Measurements from ENCODE around the gene RASSF5. TPM values are rescaled to one million over a fixed set of nuclear protein-coding genes. Genes with fewer than 3 reads are reported as not detected.

Gene RASSF5, protein sequence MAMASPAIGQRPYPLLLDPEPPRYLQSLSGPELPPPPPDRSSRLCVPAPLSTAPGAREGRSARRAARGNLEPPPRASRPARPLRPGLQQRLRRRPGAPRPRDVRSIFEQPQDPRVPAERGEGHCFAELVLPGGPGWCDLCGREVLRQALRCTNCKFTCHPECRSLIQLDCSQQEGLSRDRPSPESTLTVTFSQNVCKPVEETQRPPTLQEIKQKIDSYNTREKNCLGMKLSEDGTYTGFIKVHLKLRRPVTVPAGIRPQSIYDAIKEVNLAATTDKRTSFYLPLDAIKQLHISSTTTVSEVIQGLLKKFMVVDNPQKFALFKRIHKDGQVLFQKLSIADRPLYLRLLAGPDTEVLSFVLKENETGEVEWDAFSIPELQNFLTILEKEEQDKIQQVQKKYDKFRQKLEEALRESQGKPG
- 144 and 146 TPM in 2 replicates for total RNA-seq
- 77.1 TPM for total RNA-seq (2013)
- polyA plus RNA-seq = 69.7 and 86.3 TPM in 2 replicates
- 74.1 and 106 TPM in 2 replicates for polyA minus RNA-seq

DNA sequence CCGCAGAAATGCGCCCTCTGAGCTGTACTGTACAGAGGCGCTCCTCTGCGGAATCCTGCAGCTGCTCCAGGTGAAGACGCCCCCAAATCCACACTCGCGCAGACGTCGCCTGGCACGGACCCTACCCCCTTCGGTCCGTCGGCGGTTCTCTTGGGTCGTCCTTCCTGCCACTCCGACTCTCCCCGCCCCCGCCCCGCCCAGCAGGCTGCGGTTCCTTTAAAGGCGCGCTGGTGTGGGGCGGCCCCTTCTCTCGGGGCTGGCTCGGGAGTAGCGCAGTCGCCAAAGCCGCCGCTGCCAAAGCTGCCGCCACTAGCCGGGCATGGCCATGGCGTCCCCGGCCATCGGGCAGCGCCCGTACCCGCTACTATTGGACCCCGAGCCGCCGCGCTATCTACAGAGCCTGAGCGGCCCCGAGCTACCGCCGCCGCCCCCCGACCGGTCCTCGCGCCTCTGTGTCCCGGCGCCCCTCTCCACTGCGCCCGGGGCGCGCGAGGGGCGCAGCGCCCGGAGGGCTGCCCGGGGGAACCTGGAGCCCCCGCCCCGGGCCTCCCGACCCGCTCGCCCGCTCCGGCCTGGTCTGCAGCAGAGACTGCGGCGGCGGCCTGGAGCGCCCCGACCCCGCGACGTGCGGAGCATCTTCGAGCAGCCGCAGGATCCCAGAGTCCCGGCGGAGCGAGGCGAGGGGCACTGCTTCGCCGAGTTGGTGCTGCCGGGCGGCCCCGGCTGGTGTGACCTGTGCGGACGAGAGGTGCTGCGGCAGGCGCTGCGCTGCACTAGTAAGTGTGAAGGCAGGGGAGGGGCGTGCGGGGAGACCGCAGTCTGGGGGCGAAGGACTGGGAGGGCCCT lies at the start of gene RASSF5:
Gene RASSF5 (plus strand): TSS at position 248 of the 846 bp plus-strand sequence. CDS start 72 bp downstream, at position 320.
- H3K79me2 ChIP-seq (ENCODE audit: control insufficient read depth, insufficient read depth, low read length) = no peaks in the 10 kb centered on the region
- DNase-seq = peak; percentile 84

More for the DNA sequence above, at the start of gene RASSF5:
- Mint-ChIP-seq H3K27ac (peak within 1 kb of the TSS; percentile 10), H3K4me3 (peak within 1 kb of the TSS; percentile 86), H3K4me1 (peaks cover 28% of the 10 kb centered on the region), H3K9me3 (ENCODE audit: insufficient read depth) (no peaks in the 10 kb centered on the region), H3K27me3 (peaks cover 32% of the 10 kb centered on the region)
- 2% methylated on average over 96 of the region's 97 CpGs for WGBS (ENCODE audit: insufficient coverage)
- peak; percentile 91 for ATAC-seq (ENCODE audit: low read depth)
- peak within 1 kb of the TSS; percentile 76 for H2AFZ ChIP-seq (ENCODE audit: insufficient read depth, low read depth, low read length, poor library complexity, severe bottlenecking)
- H3K9ac ChIP-seq (ENCODE audit: low read length) = peak within 1 kb of the TSS; percentile 71
- H3K9me3 ChIP-seq (ENCODE audit: control extremely low read depth in 1 of 3, control insufficient read depth in 2 of 3, insufficient read depth in 1 of 3, low read length in 2 of 3) = peaks cover 0 to 3% (median 0%) of the 10 kb centered on the region in 3 donors
- H3K4me3 ChIP-seq (ENCODE audit: control extremely low read depth in 1 of 5, extremely low read depth in 1 of 5, insufficient read depth in 1 of 5, low read depth in 2 of 5, low read length in 4 of 5) = peak within 1 kb of the TSS; percentile 28 to 75 (median 64)
- ChIA-PET POLR2A (interaction anchor here (0.6 to 1.5 kb wide), 6 partner anchors 8 to 495 kb away, joined by 3 to 5 read pairs (median 4); no protein-coding TSS in a partner anchor), CTCF (interaction anchor here (0.8 to 3.4 kb wide), 11 partner anchors 12 to 89 kb away, joined by 3 to 19 read pairs (median 4); partner anchors contain the start of gene IKBKE)
- H3K4me2 ChIP-seq (replicated peaks; ENCODE audit: low read depth, low read length, poor library complexity, severe bottlenecking) = peak within 1 kb of the TSS; percentile 97
- no peak within 1 kb of the TSS for H3K27ac ChIP-seq (ENCODE audit: low read length in 2 of 2)
- H3K4me1 ChIP-seq (ENCODE audit: control insufficient read depth in 2 of 2, insufficient read depth in 2 of 2, low read length in 2 of 2) = peaks cover 19 to 21% of the 10 kb centered on the region in 2 donors
- intact Hi-C loops (cut with micrococcal nuclease) = loop anchor here (1.0 to 5.0 kb wide), 3 partner anchors 9 to 49 kb away; partner anchors contain the start of gene IKBKE
- H3K27me3 ChIP-seq (replicated peaks in 1 of 4; ENCODE audit: control extremely low read depth in 1 of 4, control insufficient read depth in 3 of 4, insufficient read depth in 4 of 4, low read length in 3 of 4) = peaks cover 0 to 50% (median 19%) of the 10 kb centered on the region in 4 experiments
- H4K20me1 ChIP-seq (ENCODE audit: control insufficient read depth, insufficient read depth, low read length, poor library complexity, severe bottlenecking) = no peaks in the 10 kb centered on the region
- no peak for TF ChIP-seq CTCF (IDR thresholded peaks at IDR 0.05)
- TF ChIP-seq EZH2 (IDR thresholded peaks at IDR 0.05; ENCODE audit: borderline replicate concordance, insufficient read depth, low read depth, low read length, poor library complexity, severe bottlenecking) = peak; percentile 54
- H3K36me3 ChIP-seq (replicated peaks in 1 of 2; ENCODE audit: control extremely low read depth in 1 of 2, control insufficient read depth in 1 of 2, extremely low read depth in 1 of 2, insufficient read depth in 2 of 2, low read length in 1 of 2) = no peaks in the 10 kb centered on the region

All from B cell (primary cell).